ENCODE measurements around the gene CHAC1.

The CHAC1 gene

DNA sequence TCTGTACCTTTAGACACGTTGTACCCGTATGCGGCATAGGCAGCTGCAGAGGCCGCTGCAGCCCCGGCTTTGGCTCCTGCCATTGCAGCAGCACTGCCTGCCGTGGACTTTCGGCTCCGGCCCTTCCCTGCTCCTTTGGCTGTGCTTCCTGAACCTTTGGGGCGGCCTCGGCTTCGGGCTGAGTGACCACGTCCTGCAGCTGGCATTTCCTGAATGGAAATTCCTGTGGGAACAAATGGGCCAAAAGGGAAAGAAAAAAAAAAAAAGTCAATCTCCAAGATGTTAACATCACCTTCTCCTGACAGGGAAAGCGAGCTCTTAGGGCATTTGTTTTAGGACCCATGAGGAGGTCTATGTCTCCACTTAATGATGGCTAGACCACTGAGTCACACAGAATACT, 29.6 kb downstream of the CHAC1 start:
- DNase-seq, result no peak

- DNase-seq, result no peak
Measured at GRCh38 chr15:40984406-40984805, 31.1 kb downstream of the CHAC1 start.

DNA sequence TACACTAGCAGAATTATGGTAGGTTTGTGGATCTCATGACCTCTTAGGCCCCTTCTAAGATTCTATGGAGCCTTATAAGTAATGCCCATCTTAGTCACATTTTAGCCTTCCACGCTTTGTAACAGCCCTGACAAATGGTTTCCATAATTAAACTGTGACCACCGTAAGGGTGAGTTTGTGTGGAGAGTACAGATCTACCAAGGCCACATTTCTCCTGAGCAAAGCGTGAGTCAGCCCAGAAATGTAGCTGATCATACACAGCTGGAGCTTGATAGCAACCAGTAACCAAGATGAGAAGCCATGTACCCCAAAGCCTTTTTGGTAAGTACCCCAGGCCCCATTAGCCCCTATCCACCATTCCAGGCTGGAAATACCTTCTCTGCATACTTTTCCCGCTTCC, 31.7 kb downstream of the CHAC1 start:
- no peak for DNase-seq

GRCh38 chr15:40985541-40986330, 32.5 kb downstream of the CHAC1 start:
- DNase-seq, result no peak

GRCh38 chr15:40986820-40987219, 33.5 kb downstream of the CHAC1 start:
- no peak for DNase-seq

DNA sequence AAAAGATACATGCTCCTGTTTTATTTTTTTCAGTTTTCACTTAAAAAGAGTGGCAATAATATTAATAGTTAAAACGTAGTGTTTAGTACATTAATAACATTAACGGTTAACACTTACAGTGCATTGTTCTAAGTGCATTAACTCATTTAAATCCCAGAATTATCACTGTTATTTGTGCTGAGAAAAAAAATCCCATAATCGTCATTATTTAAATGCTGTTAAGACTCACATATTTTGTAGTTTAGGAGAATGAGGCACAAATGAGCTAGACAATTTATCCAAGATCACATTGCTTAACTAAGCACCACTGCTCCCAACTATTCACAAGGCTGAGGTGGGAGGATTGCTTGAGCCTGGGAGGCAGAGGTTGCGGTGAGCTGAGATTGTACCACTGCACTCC, 34.9 kb downstream of the CHAC1 start:
- no peak for DNase-seq

GRCh38 chr15:40990080-40990479, 36.8 kb downstream of the CHAC1 start:
- no peak for DNase-seq

DNA sequence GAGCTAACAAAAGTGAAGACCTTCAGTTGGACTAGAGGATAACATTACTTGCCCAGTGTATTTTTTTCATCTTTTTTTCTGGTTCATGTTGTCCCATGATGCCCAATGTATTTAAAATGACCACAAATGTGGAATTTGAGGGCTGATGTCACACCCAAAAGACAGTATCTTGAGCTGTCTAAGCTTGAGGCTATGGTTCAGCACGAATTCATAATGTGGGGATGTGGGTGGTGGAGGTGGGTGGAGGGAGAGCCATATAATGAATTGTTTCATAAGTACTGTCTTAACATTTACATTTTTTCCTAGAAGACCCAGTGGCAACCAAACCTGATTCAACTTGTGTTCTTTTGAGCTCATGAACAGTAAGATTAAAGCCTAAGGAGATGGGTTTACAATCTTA, 37.5 kb downstream of the CHAC1 start:
- DNase-seq, result no peak

GRCh38 chr15:40991355-40991754, 38.1 kb downstream of the CHAC1 start:
- no peak for DNase-seq

- DNase-seq, result no peak
Measured at GRCh38 chr15:40992241-40992741, 39.0 kb downstream of the CHAC1 start.

DNA sequence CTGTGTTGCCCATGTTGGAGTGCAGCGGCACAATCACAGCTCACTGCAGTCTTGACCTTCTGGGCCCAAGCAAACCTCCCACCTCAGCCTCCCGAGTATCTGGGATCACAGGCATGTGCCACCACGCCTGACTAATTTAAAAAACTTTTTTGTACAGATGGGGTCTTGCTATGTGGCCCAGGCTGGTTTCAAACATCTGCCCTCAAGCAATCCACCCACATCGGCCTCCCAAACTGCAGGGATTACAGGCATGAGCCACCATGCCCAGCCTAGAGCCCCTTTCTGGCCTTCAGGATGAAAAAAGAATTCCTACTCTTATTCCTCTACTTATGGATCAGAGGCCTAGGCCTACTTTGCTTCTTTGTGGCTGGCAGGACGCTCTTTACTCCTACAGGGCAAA, 39.6 kb downstream of the CHAC1 start:
- DNase-seq, result no peak

- no peak for DNase-seq
Measured at GRCh38 chr15:40995656-40996055, 42.4 kb downstream of the CHAC1 start.

DNA sequence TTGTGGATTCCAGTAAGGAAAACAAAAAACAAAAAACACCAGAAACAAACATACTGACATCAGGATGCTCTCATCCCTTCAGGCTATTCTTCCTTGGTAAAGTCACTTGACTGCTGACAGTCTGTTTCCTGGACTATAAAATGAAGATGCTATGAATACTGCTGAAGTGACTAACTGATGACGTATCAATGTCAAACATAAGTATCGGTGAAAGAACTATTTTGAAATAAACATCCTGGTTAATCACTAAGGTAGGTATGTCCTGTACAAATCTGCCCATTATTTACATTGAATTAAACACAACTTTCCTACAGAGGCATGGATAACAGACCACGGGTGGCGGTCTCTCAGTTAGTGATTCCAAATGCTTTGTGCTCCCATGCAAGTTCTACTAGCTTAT, 45.9 kb downstream of the CHAC1 start:
- DNase-seq, result no peak

GRCh38 chr15:41001524-41002214, 48.4 kb downstream of the CHAC1 start:
- no peak for DNase-seq

DNA sequence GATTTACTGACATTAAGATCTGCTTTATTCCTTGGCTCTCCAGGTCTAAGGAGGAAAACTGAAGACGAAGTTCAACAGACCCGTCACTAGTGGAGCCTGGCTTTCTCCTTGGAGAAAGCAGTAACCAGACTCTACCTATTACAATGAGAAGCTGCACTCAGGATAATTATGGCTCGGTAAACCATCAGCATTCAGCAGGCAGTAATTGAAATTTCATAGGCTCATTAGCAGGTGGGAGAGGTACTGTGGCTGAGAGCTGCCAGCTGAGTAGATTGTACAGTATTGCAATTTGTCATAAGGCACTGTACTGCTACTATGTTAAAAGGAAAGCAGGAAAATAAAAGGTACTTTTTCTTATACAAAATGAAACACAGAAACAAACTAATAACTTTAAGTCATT, 51.2 kb downstream of the CHAC1 start:
- DNase-seq, result no peak

Data from amygdala (tissue), 56 donors.